Prostate gland (tissue), 2 donors: ENCODE measurements around the gene PLCH2.
"Not testable (repeated sequence)": the region's sequence is repeated elsewhere in the genome, so short reads cannot be mapped to it uniquely, and the experiment has no call there.

Source experiments
- POLR2A ChIP-seq: fragments of 450-650 bp; IDR thresholded peaks from one replicate; pipeline ENCODE4 v1.6.1; 2016; ENCODE audit warnings: antibody characterized with exemption, mild to moderate bottlenecking
- POLR2AphosphoS5 ChIP-seq: sonication (generic); formaldehyde crosslinking; IDR thresholded peaks from one replicate; pipeline ENCODE4 v1.6.1; 2017; ENCODE audit warnings: antibody characterized with exemption
- TF ChIP-seq, protein P1 (sequence below), 4 experiments: fragments of 200-600 bp in 2 of 4; fragments of 450-650 bp in 2 of 4; sonication (generic) in 2 of 4; IDR thresholded peaks; 1 replicate in 3 of 4; 2 replicates in 1 of 4; pipeline ENCODE4 v1.5.1; 2016 to 2019; ENCODE audit warnings: antibody characterized with exemption in 4 of 4, mild to moderate bottlenecking in 2 of 4, moderate library complexity in 2 of 4

GRCh38 chr1:2550309-2550861 lies 74.3 kb downstream of the PLCH2 start:
- not testable (repeated sequence) for TF ChIP-seq POLR2A, POLR2AphosphoS5
- TF ChIP-seq, protein P1, sequence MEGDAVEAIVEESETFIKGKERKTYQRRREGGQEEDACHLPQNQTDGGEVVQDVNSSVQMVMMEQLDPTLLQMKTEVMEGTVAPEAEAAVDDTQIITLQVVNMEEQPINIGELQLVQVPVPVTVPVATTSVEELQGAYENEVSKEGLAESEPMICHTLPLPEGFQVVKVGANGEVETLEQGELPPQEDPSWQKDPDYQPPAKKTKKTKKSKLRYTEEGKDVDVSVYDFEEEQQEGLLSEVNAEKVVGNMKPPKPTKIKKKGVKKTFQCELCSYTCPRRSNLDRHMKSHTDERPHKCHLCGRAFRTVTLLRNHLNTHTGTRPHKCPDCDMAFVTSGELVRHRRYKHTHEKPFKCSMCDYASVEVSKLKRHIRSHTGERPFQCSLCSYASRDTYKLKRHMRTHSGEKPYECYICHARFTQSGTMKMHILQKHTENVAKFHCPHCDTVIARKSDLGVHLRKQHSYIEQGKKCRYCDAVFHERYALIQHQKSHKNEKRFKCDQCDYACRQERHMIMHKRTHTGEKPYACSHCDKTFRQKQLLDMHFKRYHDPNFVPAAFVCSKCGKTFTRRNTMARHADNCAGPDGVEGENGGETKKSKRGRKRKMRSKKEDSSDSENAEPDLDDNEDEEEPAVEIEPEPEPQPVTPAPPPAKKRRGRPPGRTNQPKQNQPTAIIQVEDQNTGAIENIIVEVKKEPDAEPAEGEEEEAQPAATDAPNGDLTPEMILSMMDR (IDR thresholded peaks at IDR 0.05): not testable (repeated sequence)
